Adrenal gland (tissue), 5 donors: ENCODE results near the gene MCM6.

Experiments used
- CTCF ChIP-seq, 6 experiments: fragments of 450-650 bp in 4 of 6; fragments of 200-600 bp in 2 of 6; sonication (generic) in 1 of 6; IDR thresholded peaks; 1 replicate in 5 of 6; 2 replicates in 1 of 6; pipeline versions ENCODE4 v1.5.1 to v1.8.0; 2016 to 2021; ENCODE audit warnings: antibody characterized with exemption in 6 of 6, mild to moderate bottlenecking in 2 of 6, moderate library complexity in 1 of 6
- POLR2A ChIP-seq, 2 donors: fragments of 450-650 bp; IDR thresholded peaks; one replicate each; pipeline ENCODE4 v1.6.1; 2017; ENCODE audit warnings: antibody characterized with exemption in 2 of 2, mild to moderate bottlenecking in 2 of 2, moderate library complexity in 1 of 2
- donor health status: DM: no; HTN: no; CAD: no.

GRCh38 chr2:135817951-135818350, 58.3 kb downstream of the MCM6 start:
- no peak for TF ChIP-seq CTCF (IDR thresholded peaks at IDR 0.05)
- no peak for TF ChIP-seq POLR2A (IDR thresholded peaks at IDR 0.05)
